HG02623 (cell line): ENCODE results near the gene HNRNPK.

ENCODE experiments used
- ATAC-seq: cut with Tn5 transposase; IDR thresholded peaks from one replicate; pipeline ENCODE4 v1.9.1; 2021; ENCODE audit warnings: moderate library complexity; ENCODE audit not compliant: unreplicated experiment

Gene HNRNPK

DNA sequence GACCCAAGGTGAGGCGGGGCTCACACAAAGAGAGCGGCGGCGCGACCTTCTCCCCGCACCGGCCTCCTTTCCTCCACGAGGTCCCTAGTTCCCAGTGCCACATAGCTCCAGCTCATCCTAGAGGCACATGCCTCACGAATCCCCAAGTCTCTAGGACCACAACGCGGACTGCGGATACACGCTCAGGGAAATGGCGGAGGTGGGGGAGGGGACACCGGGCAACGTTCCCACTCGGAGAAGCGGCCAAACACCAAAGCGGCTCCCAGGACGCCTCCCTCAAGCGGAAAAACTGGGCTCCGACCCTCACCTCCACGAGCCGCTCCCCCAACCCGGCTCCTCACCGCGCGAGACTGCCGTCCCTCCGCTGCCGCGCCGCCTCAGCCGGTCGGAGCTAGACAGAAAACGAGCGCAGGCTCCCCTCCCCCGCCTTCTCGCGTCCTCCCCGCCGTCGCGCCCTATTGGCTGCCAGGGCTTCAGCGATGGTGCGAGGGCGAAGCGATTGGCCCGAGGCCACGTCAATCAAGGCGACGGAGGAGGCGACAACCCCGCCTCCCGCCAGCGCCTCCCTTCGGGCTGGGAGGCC lies at the start of gene HNRNPK:
Gene HNRNPK (minus strand): TSS at position 404 of the 583 bp plus-strand sequence. CDS start 1,963 bp downstream, outside the sequence.
- ATAC-seq = peak; percentile 77

DNA sequence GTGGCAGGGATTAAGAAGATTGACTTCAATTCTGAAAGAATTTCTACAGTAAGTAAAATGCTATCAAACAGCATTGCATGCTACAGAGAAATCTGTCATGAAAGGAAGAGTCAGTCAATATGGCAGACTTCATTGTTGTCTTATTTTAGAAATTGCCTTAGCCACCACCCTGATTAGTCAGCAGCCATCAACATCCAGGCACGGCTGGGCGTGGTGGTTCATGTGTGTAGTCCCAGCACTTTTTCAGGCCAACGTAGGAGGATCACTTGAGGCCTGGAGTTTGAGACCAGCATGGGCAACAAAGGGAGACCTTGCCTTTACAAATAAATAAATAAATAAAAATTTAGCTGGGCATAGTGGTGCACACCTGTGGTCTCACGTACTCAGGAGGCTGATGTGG lies 47.2 kb upstream of the HNRNPK start:
- no peak for ATAC-seq

DNA sequence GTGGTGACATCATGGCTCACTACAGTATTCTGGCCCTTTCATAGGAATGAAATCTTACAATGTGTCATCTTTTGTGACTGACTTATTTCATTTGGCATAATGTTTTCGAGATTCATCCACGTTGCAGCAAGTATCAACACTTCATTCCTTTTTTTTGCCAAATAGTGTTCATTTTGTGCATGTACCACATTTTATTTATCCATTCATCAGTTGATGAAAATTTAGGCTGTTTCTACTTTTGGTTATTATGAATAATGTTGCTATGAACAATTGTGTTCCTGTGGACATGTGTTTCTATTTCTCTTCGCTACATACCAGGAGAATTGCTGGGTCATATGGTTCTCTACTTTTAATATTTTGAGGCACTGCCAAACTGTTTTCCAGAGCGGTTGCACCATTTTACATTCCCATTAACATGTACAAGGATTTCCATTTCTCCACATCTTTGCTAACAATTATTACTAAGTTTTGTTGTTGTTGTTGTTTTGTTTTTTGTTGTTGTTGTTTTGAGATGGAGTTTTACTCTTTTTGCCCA lies 44.1 kb upstream of the HNRNPK start:
- ATAC-seq = no peak

DNA sequence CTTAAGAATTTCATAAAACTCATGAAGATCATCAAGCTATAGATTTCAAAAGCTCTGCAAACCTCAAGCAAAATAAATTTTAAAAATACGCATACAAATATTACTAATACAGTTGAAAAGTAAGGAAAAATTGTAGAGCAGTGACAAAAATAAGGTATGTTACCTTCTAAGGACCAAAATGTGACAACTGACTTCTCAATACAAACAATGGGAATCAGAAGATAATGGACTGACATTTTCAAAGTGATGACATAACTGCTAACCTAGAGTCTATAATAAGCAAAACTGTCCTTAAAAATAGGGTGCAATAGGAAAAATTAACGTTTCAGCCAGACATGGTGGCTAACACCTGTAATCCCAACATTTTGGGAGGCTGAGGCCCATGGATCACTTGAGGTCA lies 27.6 kb upstream of the HNRNPK start:
- ATAC-seq = no peak

DNA sequence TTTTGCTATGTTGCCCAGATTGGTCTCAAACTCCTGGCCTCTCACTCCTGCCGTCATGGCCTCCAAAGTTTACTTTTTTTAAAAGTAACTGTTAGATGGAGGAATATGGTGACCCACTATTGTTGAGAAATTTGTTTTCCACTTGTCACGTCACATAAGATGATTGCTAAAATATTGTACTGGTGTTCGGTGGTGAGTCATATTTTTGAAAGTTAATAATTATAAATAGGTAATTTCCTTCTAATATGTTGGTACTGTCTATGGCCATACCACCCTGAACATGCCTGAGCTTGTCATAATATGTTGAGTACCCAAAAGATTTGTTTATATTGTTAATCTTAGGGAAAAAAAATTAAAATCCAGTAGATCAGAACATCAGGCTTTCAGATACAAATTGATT lies 23.2 kb upstream of the HNRNPK start:
- no peak for ATAC-seq

DNA sequence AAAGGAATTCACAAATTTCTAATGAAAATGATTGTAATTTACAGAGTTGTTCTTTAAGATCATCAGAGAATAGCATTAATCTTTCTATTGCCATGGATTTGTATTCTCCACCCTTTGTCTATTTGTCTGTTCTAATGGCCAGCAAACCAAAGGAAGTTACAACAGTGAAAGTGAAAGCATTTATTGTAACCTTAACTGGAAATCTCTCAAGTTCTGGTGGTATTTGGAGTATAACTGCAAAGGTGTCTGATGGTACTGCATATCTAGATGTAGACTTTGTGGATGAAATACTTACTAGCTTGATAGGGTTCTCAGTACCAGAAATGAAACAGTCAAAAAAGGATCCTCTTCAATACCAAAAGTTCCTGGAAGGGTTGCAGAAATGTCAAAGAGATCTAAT lies 22.3 kb upstream of the HNRNPK start:
- ATAC-seq = peak; percentile 72

DNA sequence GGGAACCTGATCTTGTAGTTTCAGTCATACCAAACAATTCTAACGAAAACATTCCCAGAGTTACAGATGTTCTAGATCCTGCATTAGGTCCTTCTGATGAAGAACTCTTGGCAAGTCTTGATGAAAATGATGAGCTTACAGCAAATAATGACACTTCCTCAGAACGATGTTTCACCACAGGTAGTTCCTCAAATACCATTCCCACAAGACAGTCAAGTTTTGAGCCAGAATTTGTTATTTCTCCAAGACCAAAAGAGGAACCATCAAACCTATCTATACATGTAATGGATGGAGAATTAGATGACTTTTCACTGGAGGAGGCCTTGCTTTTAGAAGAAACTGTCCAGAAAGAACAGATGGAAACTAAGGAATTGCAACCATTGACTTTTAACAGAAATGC lies 21.6 kb upstream of the HNRNPK start:
- no peak for ATAC-seq

DNA sequence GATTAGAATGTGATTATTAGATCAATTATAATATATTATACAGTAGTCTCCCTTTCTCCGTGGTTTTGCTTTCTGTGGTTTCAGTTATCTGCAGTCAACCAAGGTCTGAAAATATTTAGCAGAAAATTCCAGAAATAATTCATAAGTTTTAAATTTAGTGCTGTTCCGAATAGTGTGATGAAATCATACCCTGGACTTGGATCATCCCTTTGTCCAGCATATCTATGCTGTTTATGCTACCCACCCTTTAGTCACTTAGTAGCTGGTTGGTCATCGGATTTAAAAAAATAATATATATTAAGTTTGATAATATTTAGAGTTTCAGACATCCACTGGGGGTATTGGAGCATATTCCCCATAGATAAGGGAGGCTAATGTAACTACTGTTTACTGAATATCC lies 20.2 kb upstream of the HNRNPK start:
- ATAC-seq = no peak

DNA sequence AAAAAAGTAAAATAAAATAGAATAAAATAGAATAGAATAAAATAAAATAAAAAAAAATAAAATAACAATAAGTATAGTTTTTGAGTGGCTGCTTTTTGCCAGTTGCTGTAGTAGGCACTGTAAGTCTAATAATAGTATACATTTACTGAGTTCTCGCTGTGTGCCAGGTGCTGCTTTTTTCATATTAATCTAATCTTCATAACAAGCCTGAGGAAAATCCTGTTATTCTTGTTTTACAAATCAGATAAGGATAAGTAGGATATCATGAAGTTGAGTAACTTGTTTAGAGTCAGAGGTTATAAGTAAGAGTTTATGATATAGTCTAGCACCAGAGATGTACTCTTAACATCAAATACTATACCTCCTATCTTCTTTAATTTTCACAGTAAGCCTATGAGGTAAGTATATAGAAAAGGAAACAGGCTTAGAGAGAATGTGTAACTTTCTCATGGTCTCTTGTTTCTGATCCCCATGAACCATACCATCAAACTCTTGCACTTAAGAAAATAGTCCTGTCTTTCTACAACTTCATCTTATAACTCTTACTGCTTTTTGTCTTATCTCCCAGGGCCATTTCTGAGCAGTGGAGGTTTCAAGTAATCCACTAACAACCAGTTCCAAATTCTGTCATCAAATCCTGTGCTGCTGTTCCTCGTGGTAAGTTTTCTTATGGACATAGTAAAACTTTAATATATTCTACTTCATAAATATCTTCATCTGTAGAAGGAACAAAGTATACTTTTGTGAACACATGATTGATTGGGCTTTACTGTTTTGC lies 19.3 kb upstream of the HNRNPK start:
- ATAC-seq = no peak

DNA sequence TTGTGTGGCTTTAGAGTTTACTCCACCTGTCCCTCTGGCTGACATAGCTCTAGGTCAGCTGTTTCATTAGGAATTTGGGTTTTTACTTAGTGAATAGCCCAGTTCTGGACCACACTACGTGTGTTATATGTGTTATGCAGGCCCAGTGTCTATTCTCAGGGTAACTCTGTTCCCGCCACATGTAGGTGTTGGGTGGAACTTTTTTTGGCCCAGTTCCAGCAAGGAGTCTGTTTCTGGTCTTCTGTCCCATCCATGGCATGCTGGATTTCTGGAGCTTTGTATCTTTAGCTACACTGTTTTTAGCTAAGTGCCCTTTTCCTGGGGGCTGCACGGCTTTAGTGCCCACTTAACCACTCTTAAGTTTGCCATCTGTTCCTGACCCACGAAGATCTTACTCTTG lies 16.1 kb upstream of the HNRNPK start:
- no peak for ATAC-seq

DNA sequence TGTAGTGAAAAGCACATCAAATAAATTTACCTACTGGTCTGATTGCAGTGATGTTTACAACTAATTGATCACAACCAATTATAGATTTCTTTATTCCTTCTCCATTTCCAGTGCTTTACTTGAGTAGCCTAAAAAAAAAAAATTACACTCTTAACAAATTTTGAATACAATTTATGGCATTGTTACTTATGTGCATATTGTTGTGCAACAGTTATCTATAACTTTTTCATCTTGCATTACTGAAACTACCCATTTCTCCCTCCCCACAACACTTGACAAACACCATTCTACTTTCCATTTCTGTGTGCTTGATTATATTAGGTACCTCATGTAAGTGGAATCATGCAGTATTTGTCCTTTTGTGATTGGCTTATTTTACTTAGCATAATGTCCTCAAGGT lies 12.9 kb upstream of the HNRNPK start:
- no peak for ATAC-seq

DNA sequence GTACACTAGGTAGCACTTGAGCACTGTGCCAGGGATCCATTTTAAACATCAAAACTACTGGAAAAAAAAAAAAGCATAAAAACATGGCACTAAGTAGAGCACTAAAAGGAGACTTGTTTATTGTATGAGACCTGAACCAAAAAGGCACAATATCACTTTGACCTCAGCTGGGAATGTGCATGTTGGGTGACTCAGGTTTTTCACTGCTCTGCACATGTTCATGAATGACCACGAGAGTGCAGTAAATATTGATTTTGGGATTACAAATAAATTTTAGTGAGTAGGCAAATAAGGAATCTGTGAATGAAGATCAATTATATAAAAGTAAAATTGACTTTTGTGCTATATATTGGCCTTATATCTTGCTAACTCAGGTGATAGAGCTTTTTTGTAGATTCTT lies 12.4 kb upstream of the HNRNPK start:
- ATAC-seq = no peak

DNA sequence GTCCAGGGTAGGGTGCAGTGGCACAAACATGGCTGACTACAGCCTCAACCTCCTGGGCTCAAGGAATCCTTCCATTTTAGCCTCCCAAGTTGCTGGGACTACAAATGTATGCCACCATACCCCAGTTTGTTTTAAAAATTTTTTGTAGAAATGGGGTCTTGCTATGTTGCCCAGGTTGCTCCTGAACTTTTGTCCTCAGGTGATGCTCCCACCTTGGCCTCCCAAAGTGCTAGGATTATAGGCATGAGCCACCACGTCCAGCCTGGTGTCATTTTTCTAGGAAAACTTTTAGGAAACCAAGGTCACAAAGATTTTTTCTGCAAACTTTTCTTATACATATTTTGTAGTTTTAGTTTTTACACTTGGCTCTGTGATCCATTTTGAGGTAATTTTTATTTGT lies 11.3 kb upstream of the HNRNPK start:
- ATAC-seq = no peak

DNA sequence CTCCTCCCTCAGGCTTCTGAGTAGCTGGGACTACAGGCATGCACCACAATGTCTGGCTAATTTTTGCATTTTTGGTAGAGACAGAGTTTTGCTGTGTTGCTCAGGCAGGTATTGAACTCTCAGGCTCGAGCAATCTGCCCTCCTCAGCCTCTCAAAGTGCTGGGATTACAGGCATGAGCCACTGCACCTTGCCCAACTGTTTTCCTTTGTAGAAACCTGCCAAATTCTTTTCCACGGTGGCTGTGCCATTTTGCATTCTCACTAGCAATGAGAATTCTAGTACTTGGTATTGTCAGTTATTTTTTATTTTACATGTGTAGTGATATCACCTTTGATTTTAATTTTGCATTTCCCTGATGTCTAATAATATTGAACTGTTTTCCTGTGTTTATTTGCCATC lies 8.4 kb upstream of the HNRNPK start:
- ATAC-seq = no peak

DNA sequence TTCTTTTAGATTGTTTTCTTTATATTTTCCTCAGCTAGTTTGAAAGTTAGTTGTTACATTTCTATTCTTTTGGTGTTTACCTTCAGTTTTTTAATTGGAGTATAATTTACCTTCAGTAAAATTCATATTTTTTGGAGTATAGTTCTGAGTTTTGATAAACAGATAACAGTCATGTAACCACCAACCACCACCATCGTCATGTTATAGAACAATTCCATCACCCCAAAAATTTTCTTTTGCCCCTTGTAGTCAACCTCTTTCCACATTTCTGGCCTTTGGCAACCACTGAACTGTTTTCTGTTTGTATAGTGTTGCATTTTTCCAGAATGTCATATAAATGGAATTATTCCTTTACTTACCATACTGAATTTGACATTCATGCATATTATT lies 7.4 kb upstream of the HNRNPK start:
- ATAC-seq = no peak

DNA sequence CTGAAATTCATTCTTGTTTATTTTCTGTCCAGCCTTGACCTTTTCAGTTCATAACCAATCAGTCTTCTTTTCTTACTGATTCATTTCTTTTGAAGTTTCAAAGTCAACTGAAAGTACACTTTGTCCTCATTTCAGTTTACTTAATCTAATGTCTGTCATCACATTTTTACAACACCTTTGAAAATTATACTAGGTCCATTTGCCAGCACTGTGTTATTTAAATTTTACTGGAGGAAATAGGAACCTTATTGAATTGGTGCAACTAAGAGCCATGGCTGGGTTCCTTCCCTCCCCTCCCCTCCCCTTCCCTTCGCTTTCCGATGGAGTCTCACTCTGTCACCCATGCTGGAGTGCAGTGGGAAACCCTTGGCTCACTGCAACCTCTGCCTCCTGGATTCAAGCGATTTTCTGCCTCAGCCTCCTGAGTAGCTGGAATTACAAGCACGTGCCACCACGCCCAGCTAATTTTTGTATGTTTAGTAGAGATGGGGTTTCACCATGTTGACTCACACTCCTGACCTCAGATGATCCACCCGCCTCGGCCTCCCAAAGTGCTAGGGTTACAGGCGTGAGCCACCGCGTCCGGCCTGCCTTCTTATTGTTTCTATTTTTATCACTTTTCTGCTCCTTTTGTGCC lies 6.9 kb upstream of the HNRNPK start:
- ATAC-seq = no peak

DNA sequence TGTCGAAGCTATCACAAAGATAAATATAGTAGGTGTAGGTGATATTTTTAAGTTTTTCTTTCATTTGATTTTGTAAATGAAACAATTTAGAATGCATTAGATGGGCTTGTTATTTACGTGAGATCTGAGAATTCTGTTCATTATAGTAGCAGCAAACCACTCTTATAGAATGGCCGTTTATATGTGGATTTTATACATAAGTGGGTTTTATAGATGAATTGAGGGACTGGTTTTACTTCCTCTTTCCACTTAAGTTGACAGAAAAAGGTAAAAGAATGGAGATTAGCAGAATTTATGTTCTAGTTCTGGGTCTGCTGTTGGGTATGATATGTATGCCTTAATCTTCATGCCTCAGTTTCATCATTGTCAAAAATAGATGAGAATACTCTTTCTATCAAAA lies 6.2 kb upstream of the HNRNPK start:
- ATAC-seq = peak; percentile 44

DNA sequence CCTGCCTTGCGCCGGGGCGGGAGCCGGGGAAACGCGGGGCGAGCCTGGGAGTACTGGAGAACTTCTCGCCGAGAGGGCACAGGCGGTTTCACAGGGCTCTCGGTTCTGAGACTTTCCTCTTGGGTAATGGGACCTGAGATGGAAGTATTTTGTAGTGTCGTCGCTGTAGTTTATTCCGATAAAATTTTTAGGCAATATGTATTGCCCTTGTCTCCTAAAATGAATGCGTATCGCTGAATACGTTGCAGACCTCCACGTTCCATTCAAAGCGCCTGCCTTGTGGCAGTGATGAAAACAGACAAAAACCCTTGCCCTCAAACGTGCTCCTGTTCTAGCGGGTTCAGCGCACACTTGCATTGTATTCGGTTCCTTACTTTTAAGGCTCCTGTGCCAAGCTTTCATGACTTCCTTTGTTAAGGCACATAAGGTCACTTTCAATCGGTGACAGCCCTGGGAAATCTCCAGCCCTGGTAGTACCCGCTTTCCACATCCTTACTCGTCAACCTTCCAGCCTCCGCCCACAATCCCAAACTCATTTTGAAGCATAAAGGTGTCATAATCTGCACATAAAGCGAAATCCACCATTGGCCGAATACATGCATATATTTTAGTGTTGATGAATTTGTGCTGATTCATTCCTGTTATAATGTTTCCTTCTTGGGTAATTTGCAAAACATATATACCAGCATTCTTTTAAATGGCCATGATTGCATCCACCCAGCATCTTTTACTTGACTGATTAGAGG lies 1.3 kb upstream of the HNRNPK start:
- no peak for ATAC-seq

DNA sequence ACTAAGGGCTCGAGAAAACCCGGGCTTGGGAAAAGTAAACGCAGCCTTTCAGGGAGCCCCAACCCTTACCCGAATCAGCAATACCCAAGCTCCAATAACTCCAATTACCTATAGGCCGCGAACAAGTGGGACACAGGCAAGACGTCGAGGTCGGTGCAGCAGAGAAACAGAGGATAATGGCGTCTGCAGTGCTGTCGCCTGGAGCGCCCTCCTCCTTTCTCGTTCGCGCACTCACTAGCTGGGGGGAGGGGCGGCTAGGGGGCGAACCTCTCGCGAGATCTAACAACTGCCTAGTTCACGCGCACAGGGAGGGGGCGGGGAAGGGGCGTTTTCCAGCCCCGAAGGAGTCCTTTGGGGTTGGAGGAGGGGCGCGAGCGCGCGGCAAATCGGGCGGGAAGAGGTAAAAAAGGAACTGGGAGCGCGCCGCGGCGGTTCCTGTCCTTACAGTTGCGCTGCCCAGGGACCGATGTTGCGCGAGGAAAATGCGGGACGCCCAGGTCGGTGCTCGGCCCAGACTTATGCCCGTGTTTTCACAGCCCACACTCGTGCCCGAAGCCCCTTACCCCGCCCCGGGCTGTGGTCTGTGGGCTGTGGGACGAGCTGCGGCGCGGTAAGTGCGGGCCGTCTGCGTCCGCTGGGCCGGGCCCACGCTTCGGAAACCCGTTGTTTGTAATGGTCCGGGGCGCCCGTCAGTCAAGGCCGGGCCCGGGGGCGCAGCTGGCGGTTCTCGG lies 545 bp upstream of the HNRNPK start, which contains the start of gene RMI1:
Gene RMI1 (plus strand): TSS at position 411 of the 731 bp plus-strand sequence. CDS start 20,182 bp downstream, outside the sequence.
- ATAC-seq = peak; percentile 61

DNA sequence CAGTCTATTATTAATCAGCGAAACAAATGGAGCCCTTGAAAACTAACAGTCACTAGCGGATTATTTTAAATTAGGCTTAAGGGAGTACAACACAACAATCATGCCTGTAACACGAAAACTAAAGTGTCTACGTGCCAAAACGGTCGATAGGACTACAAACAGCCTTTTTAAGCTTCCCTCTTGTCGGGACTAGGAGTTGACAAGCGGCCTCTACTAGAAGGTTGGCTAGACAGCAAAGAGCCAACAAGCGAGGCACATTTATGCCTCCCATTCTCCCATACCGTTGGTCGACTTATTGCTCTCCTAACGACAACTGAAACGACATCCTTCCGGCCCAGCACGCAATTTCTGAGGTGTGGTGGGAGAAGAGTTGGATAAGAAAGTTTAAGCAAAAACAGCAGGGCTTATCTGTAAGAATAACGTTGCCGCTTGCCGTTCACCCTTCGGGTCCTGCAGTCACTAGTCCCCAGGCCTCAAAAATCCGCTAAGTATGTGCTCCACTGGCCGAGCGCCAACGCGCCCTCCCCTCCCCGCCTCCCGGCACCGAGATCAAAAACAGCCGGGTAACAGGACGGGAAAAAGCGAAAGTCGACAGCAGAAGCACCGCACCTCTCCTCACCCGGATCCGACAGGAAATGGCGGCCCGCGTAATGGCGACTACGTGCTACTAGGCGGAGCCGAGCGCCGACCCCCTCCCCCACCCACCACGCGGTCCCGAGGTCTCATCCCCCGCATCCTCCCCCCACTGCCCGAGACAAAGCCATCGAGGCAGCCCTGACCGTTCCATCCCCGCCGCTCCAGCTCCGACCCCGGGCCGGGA lies 813 bp downstream of the HNRNPK start:
- peak; percentile 18 for ATAC-seq
